Retina (tissue), 1 donor: ENCODE data around the gene NOS1AP.

Experiments
- DNase-seq: peaks from one replicate; pipeline ENCODE4 v3.0.0-alpha.2; 2016

Gene NOS1AP

GRCh38 chr1:162265983-162266382, 196.5 kb downstream of the NOS1AP start:
- no peak for DNase-seq

GRCh38 chr1:162270016-162270770, 200.7 kb downstream of the NOS1AP start:
- no peak for DNase-seq

GRCh38 chr1:162271972-162272371, 202.5 kb downstream of the NOS1AP start:
- DNase-seq = no peak

GRCh38 chr1:162272419-162272818, 202.9 kb downstream of the NOS1AP start:
- DNase-seq = no peak

- DNase-seq = no peak
Measured at GRCh38 chr1:162275622-162276175, 206.2 kb downstream of the NOS1AP start.

GRCh38 chr1:162276493-162276892, 207.0 kb downstream of the NOS1AP start:
- DNase-seq = no peak

- DNase-seq = peak; percentile 70
Measured at GRCh38 chr1:162279136-162279498, 209.6 kb downstream of the NOS1AP start.

- DNase-seq = no peak
Measured at GRCh38 chr1:162281426-162281825, 211.9 kb downstream of the NOS1AP start.

GRCh38 chr1:162283657-162284056, 214.2 kb downstream of the NOS1AP start:
- DNase-seq = no peak

GRCh38 chr1:162284206-162284955, 214.9 kb downstream of the NOS1AP start:
- DNase-seq = no peak

GRCh38 chr1:162285149-162285561, 215.7 kb downstream of the NOS1AP start:
- no peak for DNase-seq

- DNase-seq = no peak
Measured at GRCh38 chr1:162291000-162291399, 221.5 kb downstream of the NOS1AP start.

- no peak for DNase-seq
Measured at GRCh38 chr1:162292422-162292849, 222.9 kb downstream of the NOS1AP start.

GRCh38 chr1:162293073-162293692, 223.7 kb downstream of the NOS1AP start:
- DNase-seq = no peak

GRCh38 chr1:162294015-162294414, 224.5 kb downstream of the NOS1AP start:
- DNase-seq = no peak

GRCh38 chr1:162297208-162297607, 227.7 kb downstream of the NOS1AP start:
- no peak for DNase-seq

GRCh38 chr1:162298266-162298665, 228.8 kb downstream of the NOS1AP start:
- no peak for DNase-seq

GRCh38 chr1:162299018-162299417, 229.5 kb downstream of the NOS1AP start:
- DNase-seq = no peak

- peak; percentile 44 for DNase-seq
Measured at GRCh38 chr1:162300057-162300917, 230.8 kb downstream of the NOS1AP start.

- no peak for DNase-seq
Measured at GRCh38 chr1:162301696-162302095, 232.2 kb downstream of the NOS1AP start.

- DNase-seq = no peak
Measured at GRCh38 chr1:162302306-162303003, 233.0 kb downstream of the NOS1AP start.

GRCh38 chr1:162303004-162303344, 233.5 kb downstream of the NOS1AP start:
- no peak for DNase-seq
